ENCODE data around the gene ATP6V1F. TPM values are rescaled to one million over a fixed set of nuclear protein-coding genes. Genes with fewer than 3 reads are reported as not detected.

The ATP6V1F gene
- total RNA-seq (ENCODE audit: low replicate concordance) = 61.4 and 81.8 TPM in 2 replicates

- peaks cover 12% of the 10 kb centered on the region for H3K27me3 ChIP-seq
- H3K4me2 ChIP-seq = peak within 1 kb of the TSS; percentile 92
- H3K4me1 Mint-ChIP-seq = peaks cover 25% of the 10 kb centered on the region
- TF ChIP-seq, protein P1, sequence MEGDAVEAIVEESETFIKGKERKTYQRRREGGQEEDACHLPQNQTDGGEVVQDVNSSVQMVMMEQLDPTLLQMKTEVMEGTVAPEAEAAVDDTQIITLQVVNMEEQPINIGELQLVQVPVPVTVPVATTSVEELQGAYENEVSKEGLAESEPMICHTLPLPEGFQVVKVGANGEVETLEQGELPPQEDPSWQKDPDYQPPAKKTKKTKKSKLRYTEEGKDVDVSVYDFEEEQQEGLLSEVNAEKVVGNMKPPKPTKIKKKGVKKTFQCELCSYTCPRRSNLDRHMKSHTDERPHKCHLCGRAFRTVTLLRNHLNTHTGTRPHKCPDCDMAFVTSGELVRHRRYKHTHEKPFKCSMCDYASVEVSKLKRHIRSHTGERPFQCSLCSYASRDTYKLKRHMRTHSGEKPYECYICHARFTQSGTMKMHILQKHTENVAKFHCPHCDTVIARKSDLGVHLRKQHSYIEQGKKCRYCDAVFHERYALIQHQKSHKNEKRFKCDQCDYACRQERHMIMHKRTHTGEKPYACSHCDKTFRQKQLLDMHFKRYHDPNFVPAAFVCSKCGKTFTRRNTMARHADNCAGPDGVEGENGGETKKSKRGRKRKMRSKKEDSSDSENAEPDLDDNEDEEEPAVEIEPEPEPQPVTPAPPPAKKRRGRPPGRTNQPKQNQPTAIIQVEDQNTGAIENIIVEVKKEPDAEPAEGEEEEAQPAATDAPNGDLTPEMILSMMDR (IDR thresholded peaks at IDR 0.05) = no peak
- H3K9ac ChIP-seq = peak within 1 kb of the TSS; percentile 40
- no peaks in the 10 kb centered on the region for H3K36me3 ChIP-seq
- H3K79me2 ChIP-seq (ENCODE audit: low read depth) = peaks cover 14% of the 10 kb centered on the region
- H3K9me3 ChIP-seq (ENCODE audit: low read depth) = no peaks in the 10 kb centered on the region
- H3K9me3 Mint-ChIP-seq = no peaks in the 10 kb centered on the region
- peak within 1 kb of the TSS; percentile 100 for H3K4me3 Mint-ChIP-seq
- H2AFZ ChIP-seq (replicated peaks) = peak within 1 kb of the TSS; percentile 80
- peaks cover 5% of the 10 kb centered on the region for H3K4me1 ChIP-seq
- peak within 1 kb of the TSS; percentile 80 for H3K4me3 ChIP-seq
- H3K27me3 Mint-ChIP-seq (ENCODE audit: insufficient read depth, low read depth) = peaks cover 14% of the 10 kb centered on the region
- H4K20me1 ChIP-seq (ENCODE audit: low read depth) = peaks cover 16% of the 10 kb centered on the region
- peak; percentile 97 for DNase-seq (ENCODE audit: low spot score)
- H3K27ac ChIP-seq = no peak within 1 kb of the TSS
- H3K36me3 Mint-ChIP-seq = peaks cover 8% of the 10 kb centered on the region
- peak within 1 kb of the TSS; percentile 92 for H3K27ac Mint-ChIP-seq
- H3F3A ChIP-seq (ENCODE audit: low read depth) = peaks cover 4% of the 10 kb centered on the region
These were observed at the start of gene ATP6V1F for GRCh38 chr7:128862571-128863432. Gene ATP6V1F (plus strand): TSS chr7:128862856. CDS start chr7:128862905, 49 bp downstream.

- H4K20me1 ChIP-seq (ENCODE audit: low read depth) = peaks cover 17% of the 10 kb centered on the region
- H3K4me2 ChIP-seq = no peak overlapping the region
- no peak overlapping the region for H2AFZ ChIP-seq (replicated peaks)
- no peaks in the 10 kb centered on the region for H3K27me3 Mint-ChIP-seq (ENCODE audit: insufficient read depth, low read depth)
- no peak overlapping the region for H3K9ac ChIP-seq
- H3K27me3 ChIP-seq = no peaks in the 10 kb centered on the region
- H3K36me3 ChIP-seq = no peaks in the 10 kb centered on the region
- H3K4me3 ChIP-seq = no peak overlapping the region
- no peak overlapping the region for H3K27ac ChIP-seq
- no peaks in the 10 kb centered on the region for H3K79me2 ChIP-seq (ENCODE audit: low read depth)
- H3K4me3 Mint-ChIP-seq = no peak overlapping the region
- H3K9me3 Mint-ChIP-seq = no peaks in the 10 kb centered on the region
- H3K27ac Mint-ChIP-seq = no peak overlapping the region
- TF ChIP-seq, protein P1 (IDR thresholded peaks at IDR 0.05) = no peak
- TF ChIP-seq EZH2phosphoT487 (IDR thresholded peaks at IDR 0.05) (no peak), EZH2 (IDR thresholded peaks at IDR 0.05) (no peak)
- no peaks in the 10 kb centered on the region for H3K4me1 Mint-ChIP-seq
- no peaks in the 10 kb centered on the region for H3K9me3 ChIP-seq (ENCODE audit: low read depth)
- H3F3A ChIP-seq (ENCODE audit: low read depth) = peaks cover 23% of the 10 kb centered on the region
- no peak for DNase-seq (ENCODE audit: low spot score)
- H3K36me3 Mint-ChIP-seq = peaks cover 10% of the 10 kb centered on the region
- peaks cover 27% of the 10 kb centered on the region for H3K4me1 ChIP-seq
These were observed 48.2 kb upstream of the ATP6V1F start for GRCh38 chr7:128814499-128814898.

- Histone ChIP-seq H4K20me1 (ENCODE audit: low read depth) (peaks cover 17% of the 10 kb centered on the region), H3K27me3 (no peaks in the 10 kb centered on the region), H3K4me1 (peaks cover 27% of the 10 kb centered on the region), H3K36me3 (no peaks in the 10 kb centered on the region), H3F3A (ENCODE audit: low read depth) (peaks cover 20% of the 10 kb centered on the region), H3K4me3 (no peak overlapping the region), H3K79me2 (ENCODE audit: low read depth) (no peaks in the 10 kb centered on the region), H3K4me2 (no peak overlapping the region), H2AFZ (replicated peaks) (no peak overlapping the region), H3K27ac (no peak overlapping the region), H3K9ac (no peak overlapping the region), H3K9me3 (ENCODE audit: low read depth) (no peaks in the 10 kb centered on the region)
- H3K9me3 Mint-ChIP-seq = no peaks in the 10 kb centered on the region
- DNase-seq (ENCODE audit: low spot score) = no peak
- no peak overlapping the region for H3K27ac Mint-ChIP-seq
- no peaks in the 10 kb centered on the region for H3K4me1 Mint-ChIP-seq
- H3K27me3 Mint-ChIP-seq (ENCODE audit: insufficient read depth, low read depth) = no peaks in the 10 kb centered on the region
- peaks cover 6% of the 10 kb centered on the region for H3K36me3 Mint-ChIP-seq
- no peak overlapping the region for H3K4me3 Mint-ChIP-seq
- TF ChIP-seq EZH2phosphoT487 (IDR thresholded peaks at IDR 0.05) = no peak
- no peak for TF ChIP-seq EZH2 (IDR thresholded peaks at IDR 0.05)
- TF ChIP-seq, protein P1 (IDR thresholded peaks at IDR 0.05) = no peak
These were observed 47.2 kb upstream of the ATP6V1F start for GRCh38 chr7:128815289-128815942.
